Keratinocyte (primary cell): ENCODE results near the gene SRM.

Experiments
- EZH2 ChIP-seq: IDR thresholded peaks from one replicate; pipeline ENCODE4 v1.6.1; 2012; ENCODE audit warnings: inconsistent platforms, mild to moderate bottlenecking, low read length, moderate library complexity
- TF ChIP-seq, protein P1 (sequence below), 3 experiments: IDR thresholded peaks in 1 of 3; conservative IDR thresholded peaks in 1 of 3; optimal IDR thresholded peaks in 1 of 3; 2 replicates in 2 of 3; 3 replicates in 1 of 3; pipeline versions ENCODE3 to v1.5.1; 2011; ENCODE audit warnings: low read length in 3 of 3, mild to moderate bottlenecking in 3 of 3, moderate library complexity in 2 of 3, control low read depth in 1 of 3, inconsistent platforms in 1 of 3; ENCODE audit not compliant: insufficient read depth in 2 of 3; ENCODE audit errors: extremely low read depth in 1 of 3

DNA sequence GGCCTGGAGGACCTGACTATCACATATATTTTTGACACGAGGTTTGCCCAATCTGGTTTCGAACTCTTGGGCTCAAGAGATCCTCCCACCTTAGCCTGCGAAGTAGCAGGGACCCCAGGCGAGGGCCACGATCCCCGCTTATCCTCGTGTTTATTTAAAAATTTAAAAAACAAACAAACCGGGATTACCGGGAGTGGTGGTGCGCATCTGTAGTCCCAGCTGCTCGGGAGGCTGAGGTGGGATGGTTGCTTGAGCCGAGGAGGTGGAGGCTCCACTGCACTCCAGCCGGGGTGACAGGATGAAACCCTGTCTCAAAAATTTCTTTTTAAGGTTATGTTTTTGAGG is 40.3 kb upstream of the SRM start:
- TF ChIP-seq, protein P1, sequence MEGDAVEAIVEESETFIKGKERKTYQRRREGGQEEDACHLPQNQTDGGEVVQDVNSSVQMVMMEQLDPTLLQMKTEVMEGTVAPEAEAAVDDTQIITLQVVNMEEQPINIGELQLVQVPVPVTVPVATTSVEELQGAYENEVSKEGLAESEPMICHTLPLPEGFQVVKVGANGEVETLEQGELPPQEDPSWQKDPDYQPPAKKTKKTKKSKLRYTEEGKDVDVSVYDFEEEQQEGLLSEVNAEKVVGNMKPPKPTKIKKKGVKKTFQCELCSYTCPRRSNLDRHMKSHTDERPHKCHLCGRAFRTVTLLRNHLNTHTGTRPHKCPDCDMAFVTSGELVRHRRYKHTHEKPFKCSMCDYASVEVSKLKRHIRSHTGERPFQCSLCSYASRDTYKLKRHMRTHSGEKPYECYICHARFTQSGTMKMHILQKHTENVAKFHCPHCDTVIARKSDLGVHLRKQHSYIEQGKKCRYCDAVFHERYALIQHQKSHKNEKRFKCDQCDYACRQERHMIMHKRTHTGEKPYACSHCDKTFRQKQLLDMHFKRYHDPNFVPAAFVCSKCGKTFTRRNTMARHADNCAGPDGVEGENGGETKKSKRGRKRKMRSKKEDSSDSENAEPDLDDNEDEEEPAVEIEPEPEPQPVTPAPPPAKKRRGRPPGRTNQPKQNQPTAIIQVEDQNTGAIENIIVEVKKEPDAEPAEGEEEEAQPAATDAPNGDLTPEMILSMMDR (optimal IDR thresholded peaks at IDR 0.05 in 1 of 3, IDR thresholded peaks at IDR 0.05 in 1 of 3, conservative IDR thresholded peaks at IDR 0.05 in 1 of 3; ENCODE audit: extremely low read depth in 1 of 3, insufficient read depth in 2 of 3, low read length in 3 of 3), result no peak
- TF ChIP-seq EZH2, result no peak
